HG03521 (cell line): ENCODE measurements around the gene HHAT.

ENCODE experiments used
- ATAC-seq: cut with Tn5 transposase; IDR thresholded peaks from one replicate; pipeline ENCODE4 v1.9.1; 2021; ENCODE audit warnings: mild to moderate bottlenecking, moderate library complexity; ENCODE audit not compliant: unreplicated experiment

The HHAT gene

GRCh38 chr1:210328746-210329503 is at the start of gene HHAT:
HHAT (plus strand) TSS chr1:210328902; CDS start chr1:210348976, 20,074 bp downstream.
- peak; percentile 39 for ATAC-seq

- no peak for ATAC-seq
Observed at GRCh38 chr1:210280221-210280620, 48.5 kb upstream of the HHAT start.

- no peak for ATAC-seq
Observed at GRCh38 chr1:210288116-210288515, 40.6 kb upstream of the HHAT start.

DNA sequence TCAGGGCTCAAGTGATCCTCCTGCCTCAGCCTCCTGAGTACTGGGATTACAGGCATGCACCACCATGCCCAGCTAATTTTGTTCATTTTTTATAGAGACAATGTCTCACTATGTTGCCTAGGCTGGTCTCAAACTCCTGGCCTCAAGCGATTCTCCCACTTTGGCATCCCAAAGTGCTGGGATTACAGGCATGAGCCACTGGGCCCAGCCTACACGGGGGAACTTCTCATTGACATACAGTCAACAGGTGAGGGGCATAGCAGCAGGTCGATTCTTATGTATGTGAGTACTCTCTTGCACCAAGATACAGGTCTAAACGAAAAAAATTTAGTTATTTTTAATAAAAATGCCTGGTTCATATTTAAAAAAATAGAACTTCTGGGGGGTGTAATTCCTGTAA is 39.5 kb upstream of the HHAT start:
- ATAC-seq = no peak

- ATAC-seq = no peak
Observed at GRCh38 chr1:210291081-210291764, 37.5 kb upstream of the HHAT start.

- no peak for ATAC-seq
Observed at GRCh38 chr1:210291786-210292230, 36.9 kb upstream of the HHAT start.

- ATAC-seq = peak; percentile 49
Observed at GRCh38 chr1:210292231-210292871, 36.4 kb upstream of the HHAT start.

DNA sequence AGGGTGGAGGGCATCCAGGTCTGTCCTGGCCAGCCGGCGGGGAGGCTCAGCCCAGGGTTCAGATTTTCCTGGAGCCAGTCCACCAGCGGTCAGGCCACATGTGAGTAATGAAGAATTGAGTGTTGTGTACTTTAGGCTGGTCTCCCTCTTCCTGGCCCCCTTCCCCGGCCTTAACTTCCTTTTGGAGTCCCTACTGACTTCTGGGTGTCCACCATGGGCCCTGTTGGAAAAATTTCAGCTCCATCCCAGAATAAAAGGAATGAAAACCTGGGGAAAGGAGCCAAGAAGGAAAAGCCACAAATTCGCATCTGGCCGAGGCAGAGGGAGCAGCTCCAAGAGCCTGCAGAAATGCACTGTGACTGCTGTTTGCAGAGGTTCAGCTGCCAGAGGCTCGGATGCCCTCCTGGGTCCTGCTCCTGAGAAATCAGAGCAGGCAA is 35.5 kb upstream of the HHAT start:
- ATAC-seq = no peak

DNA sequence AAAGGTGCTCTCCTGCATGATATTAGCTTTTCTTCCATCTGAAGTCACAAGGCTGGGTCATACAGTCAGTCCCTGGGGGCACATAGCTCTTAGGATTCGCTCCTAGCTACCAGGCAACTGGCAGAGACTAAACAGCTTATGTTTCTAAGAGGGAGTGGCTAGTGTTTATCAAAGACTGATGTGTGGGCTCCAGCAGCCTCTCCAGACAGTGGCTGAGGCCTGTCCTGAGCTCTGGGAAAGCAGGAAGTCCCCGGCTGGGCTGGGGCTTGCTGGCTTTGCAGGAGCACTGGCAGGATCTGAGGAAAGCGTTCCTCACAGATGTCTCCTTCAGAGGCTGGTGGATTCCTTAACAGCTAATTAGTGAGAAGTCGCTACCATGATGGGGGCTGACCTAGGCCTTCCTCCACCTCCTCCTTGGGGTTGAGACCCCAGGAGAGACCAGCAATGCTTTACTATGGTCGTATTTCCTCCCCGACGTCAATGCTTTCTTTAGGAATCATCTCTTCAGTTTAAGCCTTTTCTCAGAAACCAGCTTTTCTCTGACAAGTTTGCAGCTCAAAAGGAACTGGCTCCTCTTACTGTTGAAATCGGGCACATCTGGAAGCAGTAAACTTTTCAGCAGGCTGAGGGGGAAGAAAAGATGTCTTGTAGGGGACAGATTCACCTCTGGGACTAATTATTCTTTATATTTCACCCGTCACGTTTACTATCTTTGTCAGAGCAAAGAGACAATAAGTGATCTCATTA is 33.5 kb upstream of the HHAT start:
- no peak for ATAC-seq

DNA sequence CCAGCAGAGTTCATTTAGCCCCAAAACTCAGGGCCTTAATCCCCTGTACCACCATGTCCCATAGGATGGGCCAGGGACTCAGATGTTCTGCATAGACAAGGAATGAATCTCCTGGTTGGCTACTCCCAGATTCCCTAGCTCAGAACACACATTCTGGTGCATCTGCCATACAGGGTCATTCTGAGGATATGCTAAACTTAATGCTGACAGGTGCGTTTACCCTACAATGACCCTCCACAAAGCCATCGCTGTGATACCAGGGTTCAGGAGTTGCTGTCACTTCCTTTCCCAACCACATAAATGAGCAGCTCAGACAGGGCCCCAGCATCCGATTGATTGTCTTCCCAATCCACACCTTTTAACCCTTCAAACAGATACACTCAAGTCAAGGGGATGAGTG is 32.0 kb upstream of the HHAT start:
- ATAC-seq = no peak

DNA sequence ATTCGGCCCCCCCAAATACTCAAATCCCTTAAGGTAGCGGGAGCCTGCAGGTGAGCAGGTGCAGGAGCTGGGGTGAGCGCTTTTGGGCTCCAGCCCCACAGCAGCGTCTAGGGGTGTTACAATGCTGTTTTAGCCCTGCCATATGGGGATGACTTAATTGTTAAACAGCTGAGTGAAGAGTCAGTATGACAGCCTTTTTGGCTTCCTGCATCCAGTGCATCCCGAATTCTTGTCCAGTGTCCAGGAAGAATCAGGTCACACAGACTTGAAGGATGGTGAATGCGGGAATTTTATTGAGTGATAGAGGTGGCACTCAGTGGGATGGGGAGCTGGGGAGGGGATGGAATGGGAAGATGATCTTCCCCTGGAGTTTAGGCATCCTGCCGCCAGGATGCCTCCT is 30.4 kb upstream of the HHAT start:
- no peak for ATAC-seq

GRCh38 chr1:210298936-210299335 is 29.8 kb upstream of the HHAT start:
- ATAC-seq = no peak

- ATAC-seq = no peak
Observed at GRCh38 chr1:210299501-210299900, 29.2 kb upstream of the HHAT start.

DNA sequence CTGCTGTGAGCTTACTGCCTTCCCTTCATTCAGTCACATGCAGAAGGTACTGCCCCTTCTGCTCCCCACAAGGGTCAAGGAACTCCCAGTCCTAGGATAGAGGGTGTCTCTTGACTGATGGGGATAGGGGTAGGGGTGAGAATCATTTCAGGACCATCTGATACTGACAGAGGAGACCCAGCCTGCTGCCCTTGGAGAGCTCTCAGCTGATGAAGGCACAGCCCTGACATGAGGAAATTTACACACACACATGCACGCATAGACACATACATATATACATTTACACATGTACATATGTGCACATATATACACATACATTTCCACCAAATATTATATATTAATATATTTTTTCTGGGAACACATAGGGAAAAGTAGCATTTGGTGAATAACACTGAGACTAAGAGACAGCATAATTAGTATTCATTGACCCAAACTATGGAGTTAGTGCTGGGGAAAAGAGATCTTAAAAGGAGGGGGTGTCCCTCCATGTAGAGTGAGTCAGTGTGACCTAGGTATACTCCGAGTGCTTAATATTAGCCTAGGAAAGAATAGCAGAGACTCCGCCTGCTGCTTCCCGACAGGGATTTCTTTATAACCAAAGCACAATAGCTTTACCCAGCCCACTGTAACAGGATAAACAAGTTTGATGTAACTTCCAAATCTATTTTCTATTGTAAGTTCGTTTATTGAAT is 27.6 kb upstream of the HHAT start:
- ATAC-seq = no peak

DNA sequence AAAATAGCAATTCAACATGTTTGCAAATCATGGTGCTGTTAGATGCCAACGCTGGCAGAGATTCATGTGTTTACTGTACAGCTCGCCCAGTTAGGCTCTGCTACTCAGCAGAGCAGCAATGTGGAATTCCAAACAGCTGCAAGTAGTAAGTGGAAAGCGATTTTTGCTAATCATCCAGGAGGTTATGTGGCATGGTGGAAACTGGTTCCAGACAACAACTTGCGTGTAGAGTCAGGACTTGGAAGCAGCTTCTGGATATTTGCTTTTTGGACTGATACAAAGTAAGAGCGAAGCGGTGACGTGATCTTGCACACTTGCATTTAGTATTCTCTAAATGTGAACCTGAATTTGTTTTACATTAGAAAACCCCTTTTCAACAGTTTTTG is 27.1 kb upstream of the HHAT start:
- ATAC-seq = no peak

- ATAC-seq = no peak
Observed at GRCh38 chr1:210302501-210302900, 26.2 kb upstream of the HHAT start.

- no peak for ATAC-seq
Observed at GRCh38 chr1:210303391-210303790, 25.3 kb upstream of the HHAT start.

- ATAC-seq = no peak
Observed at GRCh38 chr1:210310562-210311153, 18.0 kb upstream of the HHAT start.

DNA sequence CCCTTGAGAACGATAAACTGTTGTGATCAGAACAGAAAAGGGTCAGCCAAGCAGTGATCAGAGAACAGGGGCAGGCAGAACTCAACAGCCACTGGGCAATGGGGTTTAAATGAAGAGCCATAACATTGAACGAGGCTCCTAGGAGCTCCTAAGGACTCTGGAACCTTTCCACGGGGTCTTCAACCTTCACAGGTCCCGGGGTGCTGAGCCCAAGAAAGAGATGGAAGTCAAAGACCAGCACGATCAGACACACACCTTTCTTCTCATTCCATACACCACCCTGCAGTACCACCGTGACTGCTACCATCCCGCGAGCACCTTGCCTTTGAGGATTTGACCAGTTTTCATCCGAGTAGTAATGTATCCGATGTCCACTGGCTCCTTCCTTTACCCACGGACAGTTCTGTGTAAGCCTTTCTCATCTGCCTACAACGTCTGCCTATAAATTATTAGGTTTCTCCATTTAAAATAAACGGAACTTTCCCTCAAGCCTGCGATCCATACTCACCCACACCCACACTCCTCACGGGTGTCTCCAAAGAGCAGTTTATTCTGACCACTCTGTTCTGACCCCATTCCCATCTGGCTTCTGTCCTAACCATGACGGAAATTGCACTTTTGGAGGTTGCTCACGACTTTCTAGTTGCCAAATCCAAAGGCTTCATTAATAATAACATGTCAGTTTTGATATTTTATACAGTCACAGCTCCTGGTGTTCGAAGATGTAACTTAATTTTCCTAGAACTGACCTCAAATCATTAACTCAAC is 16.8 kb upstream of the HHAT start:
- ATAC-seq = no peak
